K562 (cell line): Measurements from ENCODE around the gene ZC3H15. TPM values are rescaled to one million over a fixed set of nuclear protein-coding genes. Genes with fewer than 3 reads are reported as not detected.

Source experiments
- CBX8 ChIP-seq: fragments of 200-600 bp; sonication (generic); IDR thresholded peaks from 2 replicates; pipeline ENCODE4 v1.6.1; 2012; ENCODE audit warnings: borderline replicate concordance, mixed run types, low read depth, mild to moderate bottlenecking, moderate library complexity, mixed read lengths, low read length, control low read depth, inconsistent platforms; ENCODE audit not compliant: poor library complexity, severe bottlenecking; ENCODE audit errors: extremely low read depth
- CREB3L1 ChIP-seq: fragments of 450-650 bp; IDR thresholded peaks from 2 replicates; pipeline ENCODE4 v1.6.1; 2014; ENCODE audit warnings: low read depth, mild to moderate bottlenecking, moderate library complexity, borderline replicate concordance
- CXXC5 ChIP-seq: fragments of 250-450 bp; sonication (Bioruptor Pico); IDR thresholded peaks from 2 replicates; pipeline ENCODE4 v1.8.0; 2022; ENCODE audit warnings: inconsistent platforms, mild to moderate bottlenecking, moderate library complexity
- ETV1 ChIP-seq: fragments of 450-650 bp; conservative IDR thresholded peaks from 2 replicates; pipeline ENCODE4 v1.6.1; 2016; ENCODE audit warnings: missing genetic modification characterization, control low read depth, low read depth, missing compliant biosample characterization
- LARP7 ChIP-seq: fragments of 450-650 bp; IDR thresholded peaks from 2 replicates; pipeline ENCODE4 v1.6.1; 2016
- LCOR ChIP-seq: sonication (generic); formaldehyde crosslinking; IDR thresholded peaks from 2 replicates; pipeline ENCODE4 v1.8.0; 2022; ENCODE audit warnings: mild to moderate bottlenecking, missing genetic modification reagents
- NEUROD1 ChIP-seq: fragments of 150-350 bp; IDR thresholded peaks from 2 replicates; pipeline ENCODE4 v1.6.1; 2014; ENCODE audit warnings: borderline replicate concordance, low read length, low read depth; ENCODE audit not compliant: partially characterized antibody
- NFRKB ChIP-seq: fragments of 450-650 bp; IDR thresholded peaks from 2 replicates; pipeline ENCODE4 v1.6.1; 2016; ENCODE audit warnings: low read depth
- NR4A1 ChIP-seq, 2 experiments: fragments of 250-450 bp in 1 of 2; fragments of 450-650 bp in 1 of 2; sonication (Bioruptor Pico) in 1 of 2; IDR thresholded peaks; 2 replicates each; pipeline versions ENCODE4 v1.4.0 to v1.6.1; 2016 to 2020; ENCODE audit warnings: mild to moderate bottlenecking in 2 of 2, missing compliant biosample characterization in 1 of 2, missing genetic modification characterization in 1 of 2, moderate library complexity in 1 of 2
- NRF1 ChIP-seq, 2 experiments: fragments of 450-650 bp; IDR thresholded peaks in 1 of 2; conservative IDR thresholded peaks in 1 of 2; 2 replicates each; pipeline ENCODE4 v1.6.1; 2014; ENCODE audit warnings: mild to moderate bottlenecking in 2 of 2
- POLR2A ChIP-seq: fragments of 450-650 bp; conservative IDR thresholded peaks from 2 replicates; pipeline ENCODE4 v1.6.1; 2016
- RBM22 ChIP-seq: fragments of 200-400 bp; formaldehyde crosslinking; IDR thresholded peaks from 2 replicates; pipeline ENCODE4 v1.6.1; 2018; ENCODE audit warnings: low read length, low read depth; ENCODE audit not compliant: poor library complexity, severe bottlenecking
- SETDB1 ChIP-seq: IDR thresholded peaks from one replicate; pipeline ENCODE4 v1.6.1; 2012; ENCODE audit warnings: low read length, control low read depth, inconsistent platforms
- SMARCA4 ChIP-seq: fragments of 450-650 bp; IDR thresholded peaks from 2 replicates; pipeline ENCODE4 v1.6.1; 2016
- SNRNP70 ChIP-seq: fragments of 200-400 bp; formaldehyde crosslinking; optimal IDR thresholded peaks from 2 replicates; pipeline ENCODE3; 2017; ENCODE audit warnings: low read depth, low read length
- XRCC4 ChIP-seq: IDR thresholded peaks from one replicate; pipeline ENCODE4 v1.6.1; 2011; ENCODE audit not compliant: insufficient read depth, insufficient read length; ENCODE audit errors: extremely low read depth
- ZNF324 ChIP-seq: fragments of 250-450 bp; sonication (Bioruptor Pico); IDR thresholded peaks from 2 replicates; pipeline ENCODE4 v1.4.0; 2020; ENCODE audit warnings: mild to moderate bottlenecking
- ZNF518B ChIP-seq: fragments of 250-450 bp; sonication (Bioruptor Pico); IDR thresholded peaks from 2 replicates; pipeline ENCODE4 v1.5.0; 2021; ENCODE audit warnings: mild to moderate bottlenecking, moderate library complexity
- ZNF76 ChIP-seq: fragments of 250-450 bp; sonication (Bioruptor Pico); IDR thresholded peaks from 2 replicates; pipeline ENCODE4 v1.4.0; 2020; ENCODE audit warnings: mild to moderate bottlenecking, moderate library complexity, borderline replicate concordance
- polyA plus RNA-seq, 8 experiments: library from polyadenylated mRNA; depleted of rRNA in 4 of 8; stranded (reverse) in 5 of 8; unstranded in 3 of 8; fragments of >200 nt; fragmentation: Nextera tagmentation in 2 of 8; fragmentation: Illumina TruSeq in 1 of 8; extraction: Ambion mirVana in 2 of 8; extraction: Trizol in 1 of 8; gene quantifications; 2 replicates each; pipeline versions ENCODE4 v1.2.1 to v1.2.3, GENCODE V29; 2011 to 2014; ENCODE audit warnings: inconsistent platforms in 1 of 8, missing spikeins in 1 of 8
- total RNA-seq, 7 experiments: library from RNA; depleted of rRNA in 6 of 7; stranded (reverse); fragments of >200 nt in 6 of 7; fragmentation: Illumina TruSeq in 2 of 7; extraction: Trizol in 2 of 7; gene quantifications; 2 replicates each; pipeline versions ENCODE4 v1.2.1 to v1.2.3, GENCODE V29; 2011 to 2021; ENCODE audit warnings: low replicate concordance in 1 of 7

The ZC3H15 gene
- total and polyA plus RNA-seq, 9 of the 15 experiments (the other 6 are each of a cell fraction or from before 2014, with no cell fraction given), result 132 to 286 (median 189) TPM

- peak; percentile 70 for TF ChIP-seq SETDB1
- no peak for TF ChIP-seq CBX8
- TF ChIP-seq SNRNP70, result no peak
- TF ChIP-seq XRCC4, result no peak
- TF ChIP-seq NR4A1 (CRISPR knock-in tag; IDR thresholded peaks at IDR 0.05), result no peak
- peak; percentile 49; the same call in 1 of the 2 replicates for TF ChIP-seq NR4A1 (tag; IDR thresholded peaks at IDR 0.05)
- no peak for TF ChIP-seq ZNF76
- peak; percentile 92 for TF ChIP-seq LCOR
- peak; percentile 11; the same call in 1 of the 2 replicates for TF ChIP-seq ZNF324 (CRISPR knock-in tag)
- peak; percentile 98 for TF ChIP-seq POLR2A
- TF ChIP-seq NFRKB, result peak; percentile 67
- peak; percentile 88; the same call in 1 of the 2 replicates for TF ChIP-seq ETV1 (tag)
- TF ChIP-seq ZNF518B (CRISPR knock-in tag), result no peak
- TF ChIP-seq CXXC5 (CRISPR knock-in tag), result peak; percentile 96
- TF ChIP-seq NRF1 (conservative IDR thresholded peaks at IDR 0.05 in 1 of 2, IDR thresholded peaks at IDR 0.05 in 1 of 2), result peak; percentile 98 to 99
- 0 out of 2 replicates have a peak, but pooled peaks have one; percentile 1 for TF ChIP-seq SMARCA4
- TF ChIP-seq NEUROD1, result peak; percentile 48
- TF ChIP-seq LARP7, result peak; percentile 68; the same call in 1 of the 2 replicates
- peak; percentile 84 for TF ChIP-seq CREB3L1
- peak; percentile 81 for TF ChIP-seq RBM22
Measured at GRCh38 chr2:186485871-186486650, at the start of gene ZC3H15 (continued).
